Gastroesophageal sphincter (tissue), 4 donors: ENCODE results near the gene ADAT3. TPM values are rescaled to one million over a fixed set of nuclear protein-coding genes. Genes with fewer than 3 reads are reported as not detected.
A peak's percentile ranks its signal among the peaks of the same experiment; 100 is the strongest.
"Not testable (repeated sequence)": the region's sequence is repeated elsewhere in the genome, so short reads cannot be mapped to it uniquely, and the experiment has no call there.

ENCODE experiments used
- ATAC-seq: fragments of 150-250 bp; one replicate; pipeline ENCODE4 v1.9.1; 2016; ENCODE audit warnings: mild to moderate bottlenecking, moderate library complexity
- H3K27ac ChIP-seq, 4 donors: fragments of 200-600 bp; sonication (generic) in 3 of 4; 1 replicate in 3 of 4; 2 replicates in 1 of 4; pipeline ENCODE4 v1.5.1; 2016 to 2019
- H3K27me3 ChIP-seq: fragments of 200-600 bp; sonication (generic); one replicate; pipeline ENCODE4 v1.5.1; 2019
- H3K36me3 ChIP-seq, 2 donors: fragments of 200-600 bp; sonication (generic); one replicate each; pipeline ENCODE4 v1.5.1; 2019; ENCODE audit warnings: control low read depth in 1 of 2
- H3K4me1 ChIP-seq, 3 donors: fragments of 200-600 bp; sonication (generic); 1 replicate in 2 of 3; 2 replicates in 1 of 3; pipeline ENCODE4 v1.5.1; 2016 to 2019; ENCODE audit warnings: control low read depth in 2 of 3
- H3K4me3 ChIP-seq, 2 donors: fragments of 200-600 bp; sonication (generic); one replicate each; pipeline ENCODE4 v1.5.1; 2019; ENCODE audit warnings: mild to moderate bottlenecking in 1 of 2, moderate library complexity in 1 of 2
- H3K9me3 ChIP-seq, 3 donors: fragments of 200-600 bp; sonication (generic); one replicate each; pipeline ENCODE4 v1.5.1; 2017 to 2019; ENCODE audit warnings: control low read depth in 2 of 3
- CTCF ChIP-seq, 4 experiments: fragments of 200-600 bp in 2 of 4; fragments of 450-650 bp in 2 of 4; sonication (generic) in 1 of 4; IDR thresholded peaks; one replicate each; pipeline ENCODE4 v1.5.1; 2017 to 2019; ENCODE audit warnings: antibody characterized with exemption in 4 of 4, mild to moderate bottlenecking in 2 of 4, moderate library complexity in 2 of 4
- EP300 ChIP-seq: sonication (generic); formaldehyde crosslinking; IDR thresholded peaks from one replicate; pipeline ENCODE4 v1.6.1; 2017; ENCODE audit warnings: antibody characterized with exemption, mild to moderate bottlenecking
- POLR2A ChIP-seq, 2 donors: fragments of 450-650 bp; IDR thresholded peaks; one replicate each; pipeline ENCODE4 v1.6.1; 2017; ENCODE audit warnings: antibody characterized with exemption in 2 of 2, mild to moderate bottlenecking in 2 of 2, moderate library complexity in 1 of 2
- POLR2AphosphoS5 ChIP-seq: sonication (generic); formaldehyde crosslinking; IDR thresholded peaks from one replicate; pipeline ENCODE4 v1.6.1; 2017; ENCODE audit warnings: antibody characterized with exemption
- WGBS, 2 donors: methylation state at CpG; one replicate each; pipeline ENCODE4 v1.1.5; 2018; ENCODE audit warnings: low coverage in 1 of 2; 5-methylcytosine and 5-hydroxymethylcytosine counted together
- total RNA-seq, 4 donors: library from RNA; depleted of rRNA; stranded (reverse); fragments of >200 nt; gene quantifications; one replicate each; pipeline ENCODE4 v1.1.0, GENCODE V29; 2016

ADAT3 gene
- total RNA-seq, 4 donors from 2014 or later, result 0.47 to 4.2 (median 2.3) TPM

GRCh38 chr19:1872807-1873523 is 32.2 kb upstream of the ADAT3 start:
- no peak for ATAC-seq
- TF ChIP-seq POLR2AphosphoS5 (no peak), CTCF (IDR thresholded peaks at IDR 0.05) (no peak), EP300 (no peak), POLR2A (IDR thresholded peaks at IDR 0.05) (no peak)
- Histone ChIP-seq H3K9me3 (no peaks in the 10 kb centered on the region), H3K4me1 (peaks cover 0 to 62% (median 24%) of the 10 kb centered on the region in 3 donors), H3K36me3 (peaks cover 0 to 20% of the 10 kb centered on the region in 2 donors), H3K27me3 (no peaks in the 10 kb centered on the region), H3K4me3 (peak overlapping the region in 1 of 2 donors; percentile 75), H3K27ac (peak overlapping the region; percentile 26 to 97 (median 92))
- WGBS, 2 donors, result no CpG with 5 or more reads among the region's 25 CpGs

DNA sequence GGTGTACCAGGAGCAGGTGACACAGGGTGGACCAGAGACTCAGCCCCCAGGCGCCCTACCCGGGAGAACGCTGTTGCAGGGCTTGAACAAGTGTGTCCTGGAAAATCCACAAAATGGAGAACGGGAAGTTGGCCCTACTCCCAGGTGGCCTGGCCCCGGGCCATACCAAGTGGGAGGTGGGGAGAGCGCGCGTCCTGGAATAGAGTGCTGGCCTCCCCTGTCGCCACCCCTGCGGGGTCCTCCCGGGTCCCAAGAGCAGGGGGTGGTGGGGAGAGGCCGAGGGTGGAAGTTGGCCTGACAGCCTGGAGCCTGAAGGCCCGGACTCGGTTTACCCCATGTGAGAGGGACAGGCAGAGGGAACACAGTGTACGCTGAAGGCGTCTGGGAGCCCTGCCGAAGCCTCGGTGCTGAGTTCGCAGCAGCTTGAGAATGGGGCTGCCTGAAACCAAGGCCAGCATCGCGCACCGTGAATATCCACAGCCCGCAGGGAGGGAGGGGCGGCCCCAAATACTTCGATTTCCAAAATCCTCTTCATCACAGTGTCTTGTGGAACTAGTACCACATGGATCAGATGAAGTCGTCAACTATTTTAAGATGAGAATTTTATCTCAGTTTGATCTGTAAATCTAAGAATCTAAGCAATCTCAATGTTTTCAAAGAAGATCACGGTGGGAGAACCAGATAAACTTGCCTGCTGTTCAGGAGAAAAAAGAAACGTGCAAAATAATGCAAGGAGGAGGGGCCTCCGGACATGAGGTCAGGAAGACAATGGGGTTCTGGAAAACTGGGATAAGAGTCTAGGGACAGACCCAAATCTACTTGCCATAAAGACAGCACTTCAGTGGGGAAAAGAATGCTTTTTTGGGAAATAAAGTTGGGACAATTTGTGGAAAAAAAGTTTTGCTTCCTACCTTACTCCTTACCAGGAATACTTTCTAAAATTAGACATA is 31.4 kb upstream of the ADAT3 start:
- ATAC-seq, result no peak
- Histone ChIP-seq H3K27me3 (no peaks in the 10 kb centered on the region), H3K4me3 (peak overlapping the region in 1 of 2 donors; percentile 75), H3K9me3 (no peaks in the 10 kb centered on the region), H3K27ac (peak overlapping the region; percentile 26 to 97 (median 92)), H3K4me1 (peaks cover 0 to 62% (median 24%) of the 10 kb centered on the region in 3 donors), H3K36me3 (peaks cover 0 to 23% of the 10 kb centered on the region in 2 donors)
- TF ChIP-seq POLR2AphosphoS5 (peak; percentile 6), CTCF (IDR thresholded peaks at IDR 0.05) (no peak)
- WGBS, 2 donors, result 40% methylated on average over 12 of the region's 29 CpGs; no CpG with 5 or more reads in 1 of the 2 donors

GRCh38 chr19:1874554-1875185 is 30.5 kb upstream of the ADAT3 start:
- 11 to 16% methylated on average over 12 to 13 of the region's 16 CpGs for WGBS, 2 donors
- TF ChIP-seq EP300, result no peak
- no peak for TF ChIP-seq CTCF (IDR thresholded peaks at IDR 0.05)
- no peak for TF ChIP-seq POLR2A (IDR thresholded peaks at IDR 0.05)
- no peak for TF ChIP-seq POLR2AphosphoS5
- H3K27ac ChIP-seq, result peak overlapping the region in 3 of 4 donors; percentile 90 to 97 (median 97)
- no peaks in the 10 kb centered on the region for H3K9me3 ChIP-seq
- H3K4me1 ChIP-seq, result peaks cover 0 to 62% (median 24%) of the 10 kb centered on the region in 3 donors
- no peaks in the 10 kb centered on the region for H3K27me3 ChIP-seq
- no peak for ATAC-seq
- H3K4me3 ChIP-seq, result peak overlapping the region; percentile 73 to 75
- H3K36me3 ChIP-seq, result peaks cover 0 to 27% of the 10 kb centered on the region in 2 donors

DNA sequence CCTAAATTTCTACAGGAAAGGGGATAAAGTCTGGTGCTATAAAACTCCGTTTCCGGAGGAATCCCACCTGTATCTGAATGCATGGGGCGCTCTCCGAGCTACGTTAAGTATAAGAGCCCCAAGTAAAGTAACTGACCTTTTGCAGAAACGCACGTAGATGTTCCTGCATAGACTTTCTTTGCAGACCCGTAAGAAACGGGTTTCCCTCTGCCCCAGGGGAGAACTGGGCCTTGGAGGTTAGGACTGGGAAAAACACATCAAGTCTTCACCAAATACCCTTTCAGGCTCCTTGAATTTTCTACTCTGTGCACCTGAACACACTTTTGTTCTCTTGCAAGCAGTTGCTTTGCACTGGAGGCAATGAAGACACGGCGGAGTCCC is 29.9 kb upstream of the ADAT3 start:
- H3K9me3 ChIP-seq, H3K27me3 ChIP-seq, ATAC-seq: not testable (repeated sequence)
- Histone ChIP-seq H3K4me1 (peaks cover 0 to 66% (median 24%) of the 10 kb centered on the region in 3 donors), H3K36me3 (peaks cover 0 to 28% of the 10 kb centered on the region in 2 donors), H3K27ac (peak overlapping the region; percentile 84 to 97 (median 94)), H3K4me3 (peak overlapping the region; percentile 73 to 75)
- WGBS, 2 donors, result 0 to 4% methylated on average over 7 to 9 of the region's 11 CpGs
